Stimulated activated CD4-positive, alpha-beta T cell treated with anti-CD3 and anti-CD28 coated beads, Interleukin-15, amount 100 ng/mL, for 1 hour (primary cell): ENCODE data around the gene MERTK.

Source experiments
- DNase-seq, 2 donors: peaks; one replicate each; pipeline ENCODE4 v3.0.0-alpha.2; 2020; ENCODE audit warnings: low read depth in 1 of 2, low spot score in 1 of 2

Gene MERTK

GRCh38 chr2:112073875-112074274, 175.5 kb downstream of the MERTK start:
- no peak for DNase-seq

- DNase-seq, result no peak
Measured at GRCh38 chr2:112074506-112074905, 176.1 kb downstream of the MERTK start.

GRCh38 chr2:112075490-112076260, 177.3 kb downstream of the MERTK start:
- no peak for DNase-seq

- DNase-seq, result no peak
Measured at GRCh38 chr2:112077814-112078213, 179.4 kb downstream of the MERTK start.
